T-helper 17 cell (primary cell): ENCODE data around the gene APOBEC3B. TPM values are rescaled to one million over a fixed set of nuclear protein-coding genes. Genes with fewer than 3 reads are reported as not detected.

Source experiments
- ATAC-seq: fragments of 150-1000 bp; cut with Tn5 transposase; 2 replicates; pipeline ENCODE4 v1.10.0; 2021; ENCODE audit warnings: mild to moderate bottlenecking, moderate library complexity
- DNase-seq, 3 donors: peaks; one replicate each; pipeline versions ENCODE4 v3.0.0 to v3.0.0-alpha.2; 2020 to 2021
- H3K9me3 ChIP-seq: one replicate; pipeline ENCODE4 v1.7.0; 2013; ENCODE audit warnings: low read length, mild to moderate bottlenecking; ENCODE audit not compliant: control insufficient read depth, poor library complexity, severe bottlenecking
- H3K27ac Mint-ChIP-seq: one replicate; pipeline ENCODE4 v1.8.0; 2022; ENCODE audit warnings: mild to moderate bottlenecking, moderate library complexity, mixed read lengths
- H3K27me3 Mint-ChIP-seq: one replicate; pipeline ENCODE4 v1.8.0; 2022; ENCODE audit warnings: mixed read lengths
- H3K36me3 Mint-ChIP-seq: one replicate; pipeline ENCODE4 v1.8.0; 2022; ENCODE audit warnings: low read depth, mixed read lengths
- H3K4me1 Mint-ChIP-seq: one replicate; pipeline ENCODE4 v1.8.0; 2022; ENCODE audit warnings: mild to moderate bottlenecking, mixed read lengths
- H3K4me3 Mint-ChIP-seq: one replicate; pipeline ENCODE4 v1.8.0; 2022; ENCODE audit warnings: mild to moderate bottlenecking, moderate library complexity, mixed read lengths
- total RNA-seq, 4 donors: library from RNA in 2 of 4; stranded (reverse) in 2 of 4; gene quantifications; one replicate each; pipeline ENCODE4 v1.2.3 and lab custom pipeline; 2022 to 2026

The APOBEC3B gene
- total RNA-seq (1 to 10 TPM; 1.2 to 1.5 TPM), total RNA-seq (lab: John Stamatoyannopoulos, UW) (0 to 0.38 reads per million in 2 donors)

DNA sequence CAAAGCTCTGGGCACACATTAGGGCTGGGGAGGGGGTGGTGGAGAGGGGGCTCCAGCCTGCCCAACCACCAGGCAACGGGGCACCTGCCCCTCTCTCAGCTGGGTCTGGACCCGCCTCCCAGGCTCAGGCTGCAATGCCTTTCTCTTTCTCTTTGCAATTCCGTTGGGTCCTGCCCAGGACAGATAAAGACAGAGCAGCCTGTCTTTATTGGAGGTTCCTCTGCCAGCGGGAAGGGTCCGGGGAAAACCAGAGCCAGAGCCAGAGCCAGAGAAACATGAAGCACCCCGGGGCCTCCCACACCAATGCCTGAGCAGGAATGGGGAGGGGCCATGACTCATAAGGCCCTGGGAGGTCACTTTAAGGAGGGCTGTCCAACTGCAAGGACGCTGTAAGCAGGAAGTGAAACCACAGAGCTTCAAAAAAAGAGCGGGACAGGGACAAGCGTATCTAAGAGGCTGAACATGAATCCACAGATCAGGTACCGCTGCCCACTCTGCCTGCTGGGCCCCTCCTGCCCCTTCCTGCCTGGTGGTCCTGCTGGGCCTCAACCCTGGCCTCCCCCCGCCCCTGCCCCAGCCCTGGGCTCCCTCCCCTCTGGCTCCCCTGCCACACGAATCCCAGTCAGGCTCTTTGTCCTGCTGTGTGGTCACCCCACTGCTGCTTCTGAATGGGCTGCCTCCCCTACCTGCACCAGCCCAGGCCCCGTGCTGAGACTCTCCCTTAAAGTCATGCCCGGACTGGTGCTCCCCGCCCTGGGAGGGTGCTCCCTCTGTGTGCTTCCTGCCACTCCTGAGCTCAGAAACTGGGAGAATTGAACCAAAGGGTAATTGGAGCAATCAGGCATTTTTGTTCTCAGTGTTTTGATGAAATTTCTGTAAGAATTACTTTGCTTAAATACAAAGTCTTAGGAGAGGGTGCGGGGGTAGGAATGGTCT is at the start of gene APOBEC3B:
APOBEC3B (plus strand) TSS at position 356 of the 936 bp plus-strand sequence; CDS start at position 463, 107 bp downstream.
- Mint-ChIP-seq H3K36me3 (no peaks in the 10 kb centered on the region), H3K4me3 (peak within 1 kb of the TSS; percentile 92), H3K27me3 (no peaks in the 10 kb centered on the region), H3K4me1 (peaks cover 18% of the 10 kb centered on the region), H3K27ac (peak within 1 kb of the TSS; percentile 97)
- H3K9me3 ChIP-seq = no peaks in the 10 kb centered on the region
- DNase-seq (peak; percentile 19 to 53 (median 27)), ATAC-seq (peak; percentile 56)

DNA sequence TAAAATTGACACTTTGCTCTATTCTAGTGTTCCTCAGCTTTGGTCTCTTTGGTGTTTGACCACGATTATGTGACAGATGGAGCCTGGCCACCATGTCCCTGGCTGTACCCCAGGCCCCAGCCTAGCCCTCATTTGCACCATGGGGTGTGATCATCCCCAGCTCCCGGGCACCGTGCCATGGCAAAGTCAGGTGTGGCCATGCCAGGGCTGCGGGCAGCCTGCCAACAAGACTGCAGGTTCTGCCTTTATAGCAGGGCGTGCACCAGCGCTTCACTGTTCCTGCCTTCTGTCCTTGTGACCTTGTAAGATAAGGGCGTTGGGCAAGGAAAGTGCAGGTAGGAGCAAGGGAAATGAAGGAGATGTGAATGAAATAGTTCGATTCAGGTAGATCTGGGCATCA is 47.1 kb upstream of the APOBEC3B start:
- DNase-seq = no peak
- Mint-ChIP-seq H3K27ac (peak overlapping the region; percentile 61), H3K4me3 (no peak overlapping the region), H3K4me1 (peaks cover 3% of the 10 kb centered on the region), H3K27me3 (peaks cover 63% of the 10 kb centered on the region), H3K36me3 (peaks cover 11% of the 10 kb centered on the region)
- no peak for ATAC-seq
- no peaks in the 10 kb centered on the region for H3K9me3 ChIP-seq

DNA sequence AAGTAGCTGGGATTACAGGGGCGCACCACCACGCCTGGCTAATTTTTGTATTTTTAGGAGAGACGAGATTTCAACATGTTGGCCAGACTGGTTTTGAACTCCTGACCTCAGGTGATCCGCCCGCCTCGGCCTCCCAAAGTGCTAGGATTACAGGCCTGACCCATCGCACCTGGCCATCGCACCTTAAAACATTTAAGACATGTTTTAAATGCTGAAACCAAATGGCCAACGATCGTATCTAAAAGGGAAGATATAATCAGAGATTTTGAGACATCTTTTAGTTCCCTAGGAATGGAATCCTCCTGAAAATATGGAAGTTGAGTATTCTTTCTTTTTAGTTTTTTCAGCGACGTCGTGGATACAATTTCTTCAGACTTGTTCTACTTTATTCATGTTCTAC is 46.5 kb upstream of the APOBEC3B start:
- ATAC-seq (no peak), DNase-seq (no peak)
- H3K27me3 Mint-ChIP-seq = peaks cover 60% of the 10 kb centered on the region
- peaks cover 11% of the 10 kb centered on the region for H3K36me3 Mint-ChIP-seq
- H3K9me3 ChIP-seq = no peaks in the 10 kb centered on the region
- peaks cover 3% of the 10 kb centered on the region for H3K4me1 Mint-ChIP-seq
- peak overlapping the region; percentile 61 for H3K27ac Mint-ChIP-seq
- H3K4me3 Mint-ChIP-seq = no peak overlapping the region

DNA sequence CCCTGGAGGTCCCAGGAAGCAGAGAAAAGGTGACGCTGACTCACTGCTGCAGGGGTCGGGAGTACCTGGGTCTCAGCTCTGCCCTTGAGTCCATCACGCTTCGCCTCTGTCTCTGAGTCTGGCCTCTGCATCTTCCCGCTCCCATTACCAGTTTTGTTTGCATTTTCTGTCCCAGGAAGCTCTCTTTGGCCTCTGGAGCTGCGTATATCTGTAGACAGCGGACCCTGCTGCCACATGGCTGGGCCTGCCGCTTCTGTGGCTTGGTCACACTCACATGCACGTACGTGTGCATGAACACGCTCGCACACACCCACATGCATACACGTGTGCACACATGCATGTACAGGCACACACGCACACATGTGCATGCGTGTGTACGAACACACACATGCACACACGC is 45.6 kb upstream of the APOBEC3B start:
- peaks cover 11% of the 10 kb centered on the region for H3K36me3 Mint-ChIP-seq
- no peaks in the 10 kb centered on the region for H3K9me3 ChIP-seq
- no peak for DNase-seq
- peaks cover 9% of the 10 kb centered on the region for H3K4me1 Mint-ChIP-seq
- peaks cover 68% of the 10 kb centered on the region for H3K27me3 Mint-ChIP-seq
- no peak overlapping the region for H3K27ac Mint-ChIP-seq
- no peak for ATAC-seq
- H3K4me3 Mint-ChIP-seq = no peak overlapping the region

DNA sequence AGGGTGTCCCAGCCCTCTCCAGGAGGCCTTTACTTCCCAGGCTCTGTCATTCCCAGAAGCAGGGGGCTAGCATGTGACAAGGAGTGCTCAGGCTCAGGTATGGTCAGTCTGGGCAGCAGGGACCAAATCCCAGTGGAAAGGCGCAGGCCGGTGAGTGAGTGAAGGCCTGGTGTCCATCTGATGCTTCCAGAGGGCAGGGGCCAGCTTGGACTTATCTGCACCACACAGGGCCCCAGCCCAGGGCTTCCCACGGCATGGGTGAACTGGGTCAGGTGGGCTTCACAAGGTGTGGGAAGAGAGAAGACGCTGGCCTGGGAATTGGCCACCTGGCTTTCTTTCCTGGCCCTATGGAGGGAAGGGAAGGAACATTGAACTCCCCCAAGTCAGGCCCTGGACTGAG is 45.1 kb upstream of the APOBEC3B start:
- H3K27me3 Mint-ChIP-seq = peaks cover 73% of the 10 kb centered on the region
- DNase-seq = no peak
- H3K4me1 Mint-ChIP-seq = peaks cover 14% of the 10 kb centered on the region
- no peak overlapping the region for H3K27ac Mint-ChIP-seq
- no peak overlapping the region for H3K4me3 Mint-ChIP-seq
- ATAC-seq = no peak
- H3K9me3 ChIP-seq = no peaks in the 10 kb centered on the region
- H3K36me3 Mint-ChIP-seq = peaks cover 15% of the 10 kb centered on the region

DNA sequence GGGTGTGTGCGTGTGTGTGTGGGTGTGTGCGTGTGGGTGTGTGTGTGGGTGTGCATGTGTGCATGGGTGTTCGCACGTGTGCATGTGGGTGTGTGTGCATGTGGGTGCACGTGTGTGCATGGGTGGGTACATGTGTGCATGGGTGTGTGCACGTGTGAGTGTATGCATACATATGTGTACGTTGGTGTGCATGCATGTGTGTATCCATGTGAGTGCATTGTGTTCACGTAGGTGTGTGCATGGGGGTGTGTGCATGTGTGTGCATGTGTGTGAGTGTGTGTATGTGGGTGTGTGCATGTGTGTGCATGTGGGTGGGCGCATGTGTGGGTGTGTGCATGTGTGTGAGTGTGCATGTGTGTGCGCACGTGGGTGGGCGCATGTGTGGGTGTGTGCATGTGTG is 44.6 kb upstream of the APOBEC3B start:
- no peak overlapping the region for H3K27ac Mint-ChIP-seq
- ATAC-seq (no peak), DNase-seq (no peak)
- no peak overlapping the region for H3K4me3 Mint-ChIP-seq
- H3K4me1 Mint-ChIP-seq = peaks cover 14% of the 10 kb centered on the region
- H3K9me3 ChIP-seq = no peaks in the 10 kb centered on the region
- peaks cover 15% of the 10 kb centered on the region for H3K36me3 Mint-ChIP-seq
- peaks cover 78% of the 10 kb centered on the region for H3K27me3 Mint-ChIP-seq

DNA sequence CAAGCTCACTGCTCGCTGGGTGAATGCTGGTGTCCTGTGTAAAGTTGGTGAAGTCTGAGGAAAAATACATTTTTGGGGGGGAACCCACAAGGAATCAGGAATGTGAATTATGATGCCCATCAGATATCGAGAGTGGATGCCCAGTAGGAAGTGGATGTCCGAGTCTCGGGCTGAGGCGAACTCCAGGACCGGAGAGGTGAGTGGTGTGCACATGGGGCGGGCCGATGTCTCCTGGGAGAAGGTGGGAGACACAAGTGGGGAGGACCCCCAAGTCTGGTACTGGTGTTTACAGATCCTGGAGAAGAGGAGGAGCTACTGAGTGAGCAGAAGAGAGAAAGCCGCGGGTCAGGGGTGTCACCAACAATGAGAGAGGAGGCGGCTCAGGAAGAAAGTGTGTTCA is 43.9 kb upstream of the APOBEC3B start:
- DNase-seq (no peak), ATAC-seq (no peak)
- H3K9me3 ChIP-seq = no peaks in the 10 kb centered on the region
- no peak overlapping the region for H3K4me3 Mint-ChIP-seq
- H3K4me1 Mint-ChIP-seq = peaks cover 14% of the 10 kb centered on the region
- H3K27ac Mint-ChIP-seq = peak overlapping the region; percentile 43
- peaks cover 15% of the 10 kb centered on the region for H3K36me3 Mint-ChIP-seq
- peaks cover 78% of the 10 kb centered on the region for H3K27me3 Mint-ChIP-seq

DNA sequence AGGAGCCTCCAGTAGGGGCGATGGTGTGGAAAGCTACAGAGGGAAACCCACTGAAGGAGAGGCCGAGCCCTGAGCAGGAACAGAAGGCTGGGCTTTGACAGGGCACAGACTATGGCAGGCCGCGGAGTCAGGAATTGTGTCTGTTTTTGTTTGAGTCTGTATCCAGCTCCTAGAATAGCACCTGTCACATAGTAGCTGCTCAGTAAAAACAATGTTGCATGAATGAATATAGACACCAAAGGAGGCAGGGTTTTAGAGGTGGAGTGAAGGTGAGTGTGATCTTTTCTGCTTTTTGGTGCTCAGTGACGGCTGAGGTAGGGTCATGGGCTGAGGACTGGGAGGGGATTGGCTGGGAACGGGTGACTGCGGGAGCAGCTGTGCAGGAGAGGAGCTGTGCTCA is 43.2 kb upstream of the APOBEC3B start:
- Mint-ChIP-seq H3K36me3 (peaks cover 15% of the 10 kb centered on the region), H3K27me3 (peaks cover 80% of the 10 kb centered on the region), H3K27ac (no peak overlapping the region), H3K4me3 (no peak overlapping the region), H3K4me1 (peaks cover 19% of the 10 kb centered on the region)
- ATAC-seq (no peak), DNase-seq (no peak)
- no peaks in the 10 kb centered on the region for H3K9me3 ChIP-seq

DNA sequence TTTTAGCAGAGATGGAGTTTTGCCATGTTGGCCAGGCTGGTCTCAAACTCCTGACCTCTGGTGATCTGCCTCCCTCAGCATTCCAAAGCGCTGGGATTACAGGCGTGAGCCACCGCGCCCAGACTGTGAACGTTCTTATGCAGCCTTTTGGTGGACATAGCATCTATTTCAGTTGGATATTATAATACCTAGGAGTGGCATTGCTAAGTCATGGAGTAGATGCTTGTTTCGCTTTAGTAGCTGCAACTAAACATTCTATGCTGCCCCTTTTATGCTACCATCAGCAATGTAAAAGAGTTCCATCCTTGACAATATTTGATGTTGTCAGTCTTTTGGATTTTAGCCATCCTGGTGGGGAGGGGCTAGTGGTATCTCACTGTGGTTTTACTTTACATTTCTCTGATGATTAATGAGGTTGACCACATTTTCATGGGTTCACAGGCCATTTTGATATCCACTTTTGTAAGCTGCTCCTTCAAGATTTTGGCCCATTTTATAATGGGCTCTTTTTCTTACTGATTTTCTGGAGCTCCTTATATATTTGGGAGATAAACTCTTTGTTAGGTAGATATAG is 41.2 kb upstream of the APOBEC3B start:
- DNase-seq = no peak
- peaks cover 83% of the 10 kb centered on the region for H3K27me3 Mint-ChIP-seq
- ATAC-seq = no peak
- peak overlapping the region; percentile 78 for H3K27ac Mint-ChIP-seq
- H3K4me3 Mint-ChIP-seq = peak overlapping the region; percentile 91
- no peaks in the 10 kb centered on the region for H3K9me3 ChIP-seq
- H3K36me3 Mint-ChIP-seq = peaks cover 13% of the 10 kb centered on the region
- H3K4me1 Mint-ChIP-seq = peaks cover 19% of the 10 kb centered on the region

DNA sequence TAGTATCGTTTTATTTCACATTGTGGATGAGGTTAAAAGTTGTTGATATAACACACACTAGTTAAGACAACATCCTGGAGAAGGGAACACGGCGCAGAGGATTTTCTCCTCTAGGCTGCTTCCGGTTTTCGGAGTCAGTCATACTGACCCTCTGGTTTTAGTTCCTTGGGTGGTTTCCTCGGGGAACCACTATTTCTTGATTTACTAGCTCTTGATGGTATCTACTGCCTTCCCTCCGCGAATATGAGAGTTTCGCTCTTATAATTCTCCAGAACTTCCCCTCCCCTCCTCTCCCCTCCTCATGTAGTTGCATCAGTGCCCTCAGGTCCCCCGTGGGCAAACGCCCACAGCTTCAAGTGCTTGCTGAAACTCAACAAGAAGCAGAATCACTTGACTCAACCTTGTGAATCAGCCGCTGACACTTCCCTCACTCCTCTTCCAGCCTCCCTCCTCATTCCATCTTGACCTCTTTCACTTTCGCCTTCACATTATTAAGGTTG is 40.6 kb upstream of the APOBEC3B start:
- DNase-seq (no peak), ATAC-seq (peak; percentile 54)
- peak overlapping the region; percentile 91 for H3K4me3 Mint-ChIP-seq
- H3K4me1 Mint-ChIP-seq = peaks cover 20% of the 10 kb centered on the region
- H3K36me3 Mint-ChIP-seq = peaks cover 13% of the 10 kb centered on the region
- H3K9me3 ChIP-seq = no peaks in the 10 kb centered on the region
- peak overlapping the region; percentile 78 for H3K27ac Mint-ChIP-seq
- H3K27me3 Mint-ChIP-seq = peaks cover 89% of the 10 kb centered on the region

DNA sequence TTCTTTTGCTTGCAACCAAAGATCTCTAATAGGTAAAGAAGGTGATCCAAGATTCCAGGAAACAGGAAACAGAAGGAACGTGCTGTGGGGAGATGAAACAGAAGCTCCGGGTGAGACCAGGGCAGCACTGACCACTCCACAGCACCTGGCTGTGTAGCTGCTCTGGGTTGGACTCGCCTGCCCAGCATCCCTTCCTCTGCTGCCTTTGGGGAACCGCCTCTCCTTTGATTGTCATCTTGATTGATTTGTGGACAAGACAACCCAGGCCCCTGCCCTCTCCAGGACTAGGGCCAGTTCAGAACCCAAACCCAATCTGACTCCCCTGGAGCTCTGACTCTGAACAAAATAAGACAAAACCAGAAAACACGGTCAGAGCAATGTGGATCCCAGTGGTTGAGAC is 39.4 kb upstream of the APOBEC3B start:
- Mint-ChIP-seq H3K4me3 (peak overlapping the region; percentile 46), H3K4me1 (peaks cover 20% of the 10 kb centered on the region), H3K27ac (peak overlapping the region; percentile 78), H3K36me3 (peaks cover 13% of the 10 kb centered on the region), H3K27me3 (peaks cover 94% of the 10 kb centered on the region)
- no peaks in the 10 kb centered on the region for H3K9me3 ChIP-seq
- ATAC-seq (no peak), DNase-seq (no peak)

DNA sequence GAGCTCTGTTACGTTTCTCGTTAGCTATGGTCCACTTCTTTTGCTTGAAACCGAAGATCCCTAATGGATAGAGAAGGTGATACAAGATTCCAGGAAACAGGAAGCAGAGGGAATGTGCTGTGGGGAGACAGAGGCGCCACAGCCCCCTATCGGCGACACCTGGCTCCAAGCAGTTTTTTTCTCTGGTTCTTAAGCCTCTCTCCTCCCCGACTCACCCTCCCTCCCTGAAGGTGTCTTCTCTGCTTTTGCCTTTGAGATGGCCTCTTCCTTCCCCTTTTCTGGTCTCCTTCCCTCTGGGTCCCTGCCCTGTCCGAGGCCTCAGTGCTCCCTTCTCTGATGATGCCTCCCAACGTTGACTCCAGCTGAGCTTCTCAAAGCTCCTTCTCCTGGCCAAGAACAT is 38.9 kb upstream of the APOBEC3B start:
- peaks cover 10% of the 10 kb centered on the region for H3K36me3 Mint-ChIP-seq
- peaks cover 19% of the 10 kb centered on the region for H3K4me1 Mint-ChIP-seq
- peak overlapping the region; percentile 41 for H3K27ac Mint-ChIP-seq
- DNase-seq (no peak), ATAC-seq (no peak)
- peaks cover 94% of the 10 kb centered on the region for H3K27me3 Mint-ChIP-seq
- H3K4me3 Mint-ChIP-seq = no peak overlapping the region
- no peaks in the 10 kb centered on the region for H3K9me3 ChIP-seq

DNA sequence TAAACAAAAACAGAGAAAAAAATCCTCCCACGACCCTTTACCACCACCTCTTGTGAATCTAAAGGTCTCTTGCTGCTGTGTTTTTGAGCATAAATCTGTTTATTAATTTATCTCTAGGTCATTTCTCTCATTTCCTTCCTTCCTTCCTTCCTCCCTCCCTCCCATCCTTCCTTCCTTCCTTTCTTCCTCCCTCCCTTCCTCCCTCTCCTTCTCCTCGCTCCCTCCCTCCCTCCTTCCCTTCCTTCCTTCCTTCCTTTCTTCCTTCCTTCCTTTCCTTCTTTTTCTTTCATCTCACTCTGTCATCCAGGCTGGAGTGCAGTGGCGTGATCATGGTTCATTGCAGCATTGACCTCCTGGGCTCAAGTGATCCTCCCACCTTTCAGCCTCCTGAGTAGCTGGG is 38.3 kb upstream of the APOBEC3B start:
- no peaks in the 10 kb centered on the region for H3K9me3 ChIP-seq
- no peak for ATAC-seq
- H3K4me1 Mint-ChIP-seq = peaks cover 19% of the 10 kb centered on the region
- peaks cover 4% of the 10 kb centered on the region for H3K36me3 Mint-ChIP-seq
- no peak for DNase-seq
- no peak overlapping the region for H3K4me3 Mint-ChIP-seq
- H3K27me3 Mint-ChIP-seq = peaks cover 90% of the 10 kb centered on the region
- no peak overlapping the region for H3K27ac Mint-ChIP-seq
